ENCODE results near the gene ZNF3. TPM values are rescaled to one million over a fixed set of nuclear protein-coding genes. Genes with fewer than 3 reads are reported as not detected.
"Not testable (repeated sequence)": the region's sequence is repeated elsewhere in the genome, so short reads cannot be mapped to it uniquely, and the experiment has no call there.

Gene ZNF3
- 10 to 100 TPM; 14.5 to 25.4 (median 17.9) TPM for total RNA-seq

GRCh38 chr7:100081535-100082102 lies at the start of gene ZNF3:
ZNF3 (minus strand) TSS chr7:100081723; CDS start chr7:100077357, 4,366 bp downstream.
- DNase-seq (ENCODE audit: low spot score), result peak; percentile 90
- ATAC-seq (ENCODE audit: low FRiP score), result peak; percentile 91
- TF ChIP-seq CTCF (IDR thresholded peaks at IDR 0.05), result peak in 1 of 3 donors; percentile 81

- ATAC-seq (ENCODE audit: low FRiP score) (no peak), DNase-seq (ENCODE audit: low spot score) (peak; percentile 82)
- TF ChIP-seq CTCF (IDR thresholded peaks at IDR 0.05), result peak in 1 of 3 donors; percentile 57
Measured at GRCh38 chr7:100130608-100131453, 49.3 kb upstream of the ZNF3 start.

GRCh38 chr7:100130220-100130607 lies 48.7 kb upstream of the ZNF3 start:
- ATAC-seq (ENCODE audit: low FRiP score); DNase-seq (ENCODE audit: low spot score): not testable (repeated sequence)

GRCh38 chr7:100128637-100128963 lies 47.1 kb upstream of the ZNF3 start:
- no peak for ATAC-seq (ENCODE audit: low FRiP score)
- no peak for TF ChIP-seq CTCF (IDR thresholded peaks at IDR 0.05)
- DNase-seq (ENCODE audit: low spot score), result no peak

GRCh38 chr7:100127866-100128636 lies 46.5 kb upstream of the ZNF3 start:
- TF ChIP-seq CTCF (IDR thresholded peaks at IDR 0.05), result no peak
- no peak for ATAC-seq (ENCODE audit: low FRiP score)
- DNase-seq (ENCODE audit: low spot score), result no peak

- DNase-seq (ENCODE audit: low spot score) (peak; percentile 72), ATAC-seq (ENCODE audit: low FRiP score) (peak; percentile 90)
- TF ChIP-seq CTCF (IDR thresholded peaks at IDR 0.05), result no peak
Measured at GRCh38 chr7:100126931-100127865, 45.7 kb upstream of the ZNF3 start, which contains the start of gene MBLAC1. MBLAC1 (plus strand) TSS chr7:100126967; CDS start chr7:100127396, 429 bp downstream.
